GM19099 (cell line): ENCODE results near the gene PKN1.

Experiments used
- POLR2A ChIP-seq: IDR thresholded peaks from 3 replicates; pipeline ENCODE4 v1.6.1; 2011; ENCODE audit warnings: low read depth; ENCODE audit not compliant: insufficient read length; ENCODE audit errors: extremely low read depth

The PKN1 gene

GRCh38 chr19:14405758-14406644 is 27.1 kb upstream of the PKN1 start:
- TF ChIP-seq POLR2A, result no peak

GRCh38 chr19:14406645-14407401 is 26.3 kb upstream of the PKN1 start:
- TF ChIP-seq POLR2A, result no peak

GRCh38 chr19:14407605-14408484 is 25.3 kb upstream of the PKN1 start:
- TF ChIP-seq POLR2A, result peak; percentile 37

- no peak for TF ChIP-seq POLR2A
These were observed 24.5 kb upstream of the PKN1 start for GRCh38 chr19:14408491-14409145.

- TF ChIP-seq POLR2A, result peak; percentile 9
These were observed 23.7 kb upstream of the PKN1 start for GRCh38 chr19:14409146-14410023.

GRCh38 chr19:14410091-14411051 is 22.7 kb upstream of the PKN1 start:
- no peak for TF ChIP-seq POLR2A

GRCh38 chr19:14411161-14411937 is 21.8 kb upstream of the PKN1 start:
- TF ChIP-seq POLR2A, result no peak

GRCh38 chr19:14411938-14412245 is 21.2 kb upstream of the PKN1 start:
- TF ChIP-seq POLR2A, result no peak

- no peak for TF ChIP-seq POLR2A
These were observed 20.6 kb upstream of the PKN1 start for GRCh38 chr19:14412324-14412995.

- TF ChIP-seq POLR2A, result no peak
These were observed 20.0 kb upstream of the PKN1 start for GRCh38 chr19:14412996-14413692.

- no peak for TF ChIP-seq POLR2A
These were observed 19.4 kb upstream of the PKN1 start for GRCh38 chr19:14413693-14414181.
